Measurements from ENCODE around the gene FHL2. TPM values are rescaled to one million over a fixed set of nuclear protein-coding genes. Genes with fewer than 3 reads are reported as not detected.

FHL2 gene
- total RNA-seq, 2 experiments from 2014 or later: 1.6 to 1.8 TPM

GRCh38 chr2:105380432-105381100 lies 18.3 kb downstream of the FHL2 start:
- Mint-ChIP-seq H3K27ac (no peak overlapping the region), H3K36me3 (ENCODE audit: low read depth) (peaks cover 1% of the 10 kb centered on the region), H3K27me3 (ENCODE audit: low read depth) (no peaks in the 10 kb centered on the region), H3K4me3 (no peak overlapping the region), H3K4me1 (ENCODE audit: low read depth) (no peaks in the 10 kb centered on the region), H3K9me3 (no peaks in the 10 kb centered on the region)
- intact Hi-C loops (cut with micrococcal nuclease): no loop called here
- CTCF ChIA-PET: no interaction called here
- DNase-seq: no peak

GRCh38 chr2:105379741-105380186 lies 19.1 kb downstream of the FHL2 start:
- Mint-ChIP-seq H3K27ac (no peak overlapping the region), H3K4me3 (no peak overlapping the region), H3K9me3 (no peaks in the 10 kb centered on the region), H3K4me1 (ENCODE audit: low read depth) (no peaks in the 10 kb centered on the region), H3K36me3 (ENCODE audit: low read depth) (peaks cover 1% of the 10 kb centered on the region), H3K27me3 (ENCODE audit: low read depth) (no peaks in the 10 kb centered on the region)
- DNase-seq: no peak
- intact Hi-C loops (cut with micrococcal nuclease): no loop called here
- CTCF ChIA-PET: no interaction called here

- Mint-ChIP-seq H3K4me1 (ENCODE audit: low read depth) (peaks cover 2% of the 10 kb centered on the region), H3K9me3 (no peaks in the 10 kb centered on the region), H3K36me3 (ENCODE audit: low read depth) (no peaks in the 10 kb centered on the region), H3K27ac (no peak overlapping the region), H3K4me3 (no peak overlapping the region), H3K27me3 (ENCODE audit: low read depth) (no peaks in the 10 kb centered on the region)
- intact Hi-C loops (cut with micrococcal nuclease): no loop called here
- DNase-seq: no peak
- CTCF ChIA-PET: no interaction called here
These were observed 19.9 kb downstream of the FHL2 start for GRCh38 chr2:105378921-105379383.

GRCh38 chr2:105378276-105378840 lies 20.5 kb downstream of the FHL2 start:
- intact Hi-C loops (cut with micrococcal nuclease): no loop called here
- Mint-ChIP-seq H3K4me3 (no peak overlapping the region), H3K4me1 (ENCODE audit: low read depth) (peaks cover 3% of the 10 kb centered on the region), H3K27me3 (ENCODE audit: low read depth) (no peaks in the 10 kb centered on the region), H3K27ac (no peak overlapping the region), H3K36me3 (ENCODE audit: low read depth) (no peaks in the 10 kb centered on the region), H3K9me3 (no peaks in the 10 kb centered on the region)
- no peak for DNase-seq
- CTCF ChIA-PET: no interaction called here

- intact Hi-C loops (cut with micrococcal nuclease): no loop called here
- Mint-ChIP-seq H3K4me3 (no peak overlapping the region), H3K4me1 (ENCODE audit: low read depth) (peaks cover 3% of the 10 kb centered on the region), H3K36me3 (ENCODE audit: low read depth) (no peaks in the 10 kb centered on the region), H3K27me3 (ENCODE audit: low read depth) (no peaks in the 10 kb centered on the region), H3K27ac (no peak overlapping the region), H3K9me3 (no peaks in the 10 kb centered on the region)
- CTCF ChIA-PET: no interaction called here
- DNase-seq: no peak
These were observed 21.0 kb downstream of the FHL2 start for GRCh38 chr2:105377871-105378270.

GRCh38 chr2:105376789-105377240 lies 22.0 kb downstream of the FHL2 start:
- no peak for DNase-seq
- intact Hi-C loops (cut with micrococcal nuclease): no loop called here
- Mint-ChIP-seq H3K36me3 (ENCODE audit: low read depth) (no peaks in the 10 kb centered on the region), H3K9me3 (no peaks in the 10 kb centered on the region), H3K27me3 (ENCODE audit: low read depth) (no peaks in the 10 kb centered on the region), H3K27ac (no peak overlapping the region), H3K4me3 (no peak overlapping the region), H3K4me1 (ENCODE audit: low read depth) (peaks cover 3% of the 10 kb centered on the region)
- CTCF ChIA-PET: no interaction called here

- Mint-ChIP-seq H3K4me1 (ENCODE audit: low read depth) (peaks cover 3% of the 10 kb centered on the region), H3K9me3 (no peaks in the 10 kb centered on the region), H3K27me3 (ENCODE audit: low read depth) (no peaks in the 10 kb centered on the region), H3K36me3 (ENCODE audit: low read depth) (no peaks in the 10 kb centered on the region), H3K4me3 (no peak overlapping the region), H3K27ac (no peak overlapping the region)
- CTCF ChIA-PET: interaction anchor here (1.2 kb wide), 1 partner anchor 145 kb away, joined by 3 read pairs; no protein-coding TSS in a partner anchor
- intact Hi-C loops (cut with micrococcal nuclease): no loop called here
- no peak for DNase-seq
These were observed 22.8 kb downstream of the FHL2 start for GRCh38 chr2:105376010-105376409.

- no peaks in the 10 kb centered on the region for H3K27me3 Mint-ChIP-seq (ENCODE audit: low read depth)
- peaks cover 4% of the 10 kb centered on the region for H3K4me1 Mint-ChIP-seq (ENCODE audit: low read depth)
- H3K36me3 Mint-ChIP-seq (ENCODE audit: low read depth): no peaks in the 10 kb centered on the region
- no peaks in the 10 kb centered on the region for H3K9me3 Mint-ChIP-seq
- H3K4me3 Mint-ChIP-seq: no peak overlapping the region
- CTCF ChIA-PET: interaction anchor here (1.2 kb wide), 1 partner anchor 146 kb away, joined by 3 read pairs; no protein-coding TSS in a partner anchor
- intact Hi-C loops (cut with micrococcal nuclease): no loop called here
- H3K27ac Mint-ChIP-seq: no peak overlapping the region
- DNase-seq: no peak
These were observed 23.8 kb downstream of the FHL2 start for GRCh38 chr2:105375001-105375561.

- Mint-ChIP-seq H3K27me3 (ENCODE audit: low read depth) (peaks cover 2% of the 10 kb centered on the region), H3K4me3 (peak overlapping the region; percentile 20), H3K4me1 (ENCODE audit: low read depth) (peaks cover 10% of the 10 kb centered on the region), H3K36me3 (ENCODE audit: low read depth) (no peaks in the 10 kb centered on the region), H3K9me3 (no peaks in the 10 kb centered on the region), H3K27ac (peak overlapping the region; percentile 62)
- DNase-seq: peak; percentile 10
- CTCF ChIA-PET: no interaction called here
- intact Hi-C loops (cut with micrococcal nuclease): loop anchor here (5.0 kb wide), 1 partner anchor 723 kb away; no protein-coding TSS in a partner anchor
These were observed 24.9 kb downstream of the FHL2 start for GRCh38 chr2:105373895-105374401.

- peaks cover 2% of the 10 kb centered on the region for H3K27me3 Mint-ChIP-seq (ENCODE audit: low read depth)
- no peaks in the 10 kb centered on the region for H3K36me3 Mint-ChIP-seq (ENCODE audit: low read depth)
- no peak overlapping the region for H3K4me3 Mint-ChIP-seq
- intact Hi-C loops (cut with micrococcal nuclease): loop anchor here (5.0 kb wide), 1 partner anchor 724 kb away; no protein-coding TSS in a partner anchor
- H3K27ac Mint-ChIP-seq: no peak overlapping the region
- peaks cover 10% of the 10 kb centered on the region for H3K4me1 Mint-ChIP-seq (ENCODE audit: low read depth)
- DNase-seq: no peak
- H3K9me3 Mint-ChIP-seq: no peaks in the 10 kb centered on the region
- CTCF ChIA-PET: no interaction called here
These were observed 25.5 kb downstream of the FHL2 start for GRCh38 chr2:105373344-105373781.

- H3K4me3 Mint-ChIP-seq: no peak overlapping the region
- CTCF ChIA-PET: interaction anchor here (1.3 to 1.8 kb wide), 2 partner anchors 147 to 150 kb away, joined by 4 to 5 read pairs; no protein-coding TSS in a partner anchor
These were observed 27.0 kb downstream of the FHL2 start for GRCh38 chr2:105371810-105372209.

GRCh38 chr2:105371156-105371555 lies 27.7 kb downstream of the FHL2 start:
- H3K4me3 Mint-ChIP-seq: no peak overlapping the region
- no peak for DNase-seq
- intact Hi-C loops (cut with micrococcal nuclease): loop anchor here (5.0 kb wide), 1 partner anchor 726 kb away; no protein-coding TSS in a partner anchor
- peaks cover 10% of the 10 kb centered on the region for H3K4me1 Mint-ChIP-seq (ENCODE audit: low read depth)
- H3K36me3 Mint-ChIP-seq (ENCODE audit: low read depth): no peaks in the 10 kb centered on the region
- no peaks in the 10 kb centered on the region for H3K9me3 Mint-ChIP-seq
- CTCF ChIA-PET: interaction anchor here (0.7 to 1.8 kb wide), 6 partner anchors 148 to 232 kb away, joined by 3 to 6 read pairs (median 4); no protein-coding TSS in a partner anchor
- H3K27me3 Mint-ChIP-seq (ENCODE audit: low read depth): peaks cover 2% of the 10 kb centered on the region
- H3K27ac Mint-ChIP-seq: no peak overlapping the region

More at GRCh38 chr2:105371810-105372209, 27.0 kb downstream of the FHL2 start:
- H3K36me3 Mint-ChIP-seq (ENCODE audit: low read depth): no peaks in the 10 kb centered on the region
- H3K27me3 Mint-ChIP-seq (ENCODE audit: low read depth): peaks cover 2% of the 10 kb centered on the region
- no peak for DNase-seq
- intact Hi-C loops (cut with micrococcal nuclease): loop anchor here (5.0 kb wide), 1 partner anchor 725 kb away; no protein-coding TSS in a partner anchor
- H3K4me1 Mint-ChIP-seq (ENCODE audit: low read depth): peaks cover 10% of the 10 kb centered on the region
- no peak overlapping the region for H3K27ac Mint-ChIP-seq
- H3K9me3 Mint-ChIP-seq: no peaks in the 10 kb centered on the region

Data from activated naive CD4-positive, alpha-beta T cell treated with anti-CD3 and anti-CD28 coated beads for 36 hours (primary cell).